Tibial artery (tissue), 4 donors: Measurements from ENCODE around the gene BRD7.
A peak's percentile ranks its signal among the peaks of the same experiment; 100 is the strongest.

Source experiments
- DNase-seq, 2 donors: peaks; one replicate each; pipeline ENCODE4 v3.0.0-alpha.2; 2019
- H3K27ac ChIP-seq, 2 donors: fragments of 200-600 bp; sonication (generic) in 1 of 2; 1 replicate in 1 of 2; 2 replicates in 1 of 2; pipeline ENCODE4 v1.5.1; 2018 to 2019; ENCODE audit warnings: mild to moderate bottlenecking in 1 of 2
- H3K27me3 ChIP-seq, 2 donors: fragments of 200-600 bp; sonication (generic) in 1 of 2; one replicate each; pipeline versions ENCODE4 v1.5.1 to v1.6.0; 2016 to 2019
- H3K36me3 ChIP-seq, 3 donors: fragments of 200-600 bp; sonication (generic) in 2 of 3; one replicate each; pipeline ENCODE4 v1.5.1; 2016 to 2019; ENCODE audit warnings: mild to moderate bottlenecking in 2 of 3
- H3K4me1 ChIP-seq, 4 donors: fragments of 200-600 bp; sonication (generic) in 2 of 4; 1 replicate in 3 of 4; 2 replicates in 1 of 4; pipeline ENCODE4 v1.5.1; 2016 to 2019
- H3K4me3 ChIP-seq, 2 donors: fragments of 200-600 bp; sonication (generic) in 1 of 2; 1 replicate in 1 of 2; 2 replicates in 1 of 2; pipeline ENCODE4 v1.5.1; 2018 to 2019; ENCODE audit warnings: mild to moderate bottlenecking in 2 of 2
- H3K9me3 ChIP-seq, 3 donors: fragments of 200-600 bp; sonication (generic) in 1 of 3; one replicate each; pipeline ENCODE4 v1.5.1; 2016 to 2019
- intact Hi-C: fragments of 100-400 bp; cut with DNase I; formaldehyde crosslinking; loops from one replicate; pipeline ENCODE4 v1.15.0; 2023; ENCODE audit warnings: low total_unique reads
- TF ChIP-seq, protein P1 (sequence below), 2 experiments: fragments of 200-600 bp in 1 of 2; fragments of 450-650 bp in 1 of 2; IDR thresholded peaks; one replicate each; pipeline ENCODE4 v1.5.1; 2017 to 2019; ENCODE audit warnings: antibody characterized with exemption in 2 of 2, mild to moderate bottlenecking in 1 of 2, moderate library complexity in 1 of 2

Gene BRD7

DNA sequence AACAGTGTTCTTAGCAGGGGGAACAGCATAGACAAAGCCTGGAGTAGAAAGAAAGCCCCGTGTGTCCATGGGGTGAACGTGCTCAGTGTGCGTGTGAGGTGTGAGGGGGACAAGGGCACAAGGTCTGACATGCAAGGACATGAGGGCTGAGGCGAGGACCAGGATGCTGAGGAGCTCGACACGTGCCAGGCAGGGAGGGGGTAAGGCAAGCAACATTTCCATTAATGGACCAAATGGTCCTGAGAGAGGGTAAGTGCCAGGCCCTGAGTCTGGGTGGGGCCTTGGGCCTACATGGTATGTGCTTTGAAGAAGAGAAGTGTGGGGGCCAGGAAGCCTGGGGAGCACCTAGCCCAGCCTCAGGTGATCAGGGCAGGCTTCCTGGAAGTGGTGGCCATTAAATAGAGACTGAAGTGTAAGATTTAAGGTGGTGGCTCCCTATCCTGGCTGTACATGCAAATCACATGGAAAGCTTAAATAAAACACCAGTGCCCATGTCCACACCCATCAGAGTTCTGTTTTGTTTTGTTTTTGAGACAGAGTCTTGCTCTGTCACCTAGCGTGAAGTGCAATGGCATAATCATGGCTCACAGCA lies 73.2 kb downstream of the BRD7 start:
- Histone ChIP-seq H3K4me1 (no peaks in the 10 kb centered on the region), H3K9me3 (no peaks in the 10 kb centered on the region), H3K27ac (no peak overlapping the region), H3K27me3 (no peaks in the 10 kb centered on the region), H3K36me3 (peaks cover 0 to 3% (median 0%) of the 10 kb centered on the region in 3 donors), H3K4me3 (no peak overlapping the region)
- DNase-seq: peak in 1 of 2 donors; percentile 55
- TF ChIP-seq, protein P1, sequence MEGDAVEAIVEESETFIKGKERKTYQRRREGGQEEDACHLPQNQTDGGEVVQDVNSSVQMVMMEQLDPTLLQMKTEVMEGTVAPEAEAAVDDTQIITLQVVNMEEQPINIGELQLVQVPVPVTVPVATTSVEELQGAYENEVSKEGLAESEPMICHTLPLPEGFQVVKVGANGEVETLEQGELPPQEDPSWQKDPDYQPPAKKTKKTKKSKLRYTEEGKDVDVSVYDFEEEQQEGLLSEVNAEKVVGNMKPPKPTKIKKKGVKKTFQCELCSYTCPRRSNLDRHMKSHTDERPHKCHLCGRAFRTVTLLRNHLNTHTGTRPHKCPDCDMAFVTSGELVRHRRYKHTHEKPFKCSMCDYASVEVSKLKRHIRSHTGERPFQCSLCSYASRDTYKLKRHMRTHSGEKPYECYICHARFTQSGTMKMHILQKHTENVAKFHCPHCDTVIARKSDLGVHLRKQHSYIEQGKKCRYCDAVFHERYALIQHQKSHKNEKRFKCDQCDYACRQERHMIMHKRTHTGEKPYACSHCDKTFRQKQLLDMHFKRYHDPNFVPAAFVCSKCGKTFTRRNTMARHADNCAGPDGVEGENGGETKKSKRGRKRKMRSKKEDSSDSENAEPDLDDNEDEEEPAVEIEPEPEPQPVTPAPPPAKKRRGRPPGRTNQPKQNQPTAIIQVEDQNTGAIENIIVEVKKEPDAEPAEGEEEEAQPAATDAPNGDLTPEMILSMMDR (IDR thresholded peaks at IDR 0.05): no peak
- intact Hi-C loops: no loop called here

DNA sequence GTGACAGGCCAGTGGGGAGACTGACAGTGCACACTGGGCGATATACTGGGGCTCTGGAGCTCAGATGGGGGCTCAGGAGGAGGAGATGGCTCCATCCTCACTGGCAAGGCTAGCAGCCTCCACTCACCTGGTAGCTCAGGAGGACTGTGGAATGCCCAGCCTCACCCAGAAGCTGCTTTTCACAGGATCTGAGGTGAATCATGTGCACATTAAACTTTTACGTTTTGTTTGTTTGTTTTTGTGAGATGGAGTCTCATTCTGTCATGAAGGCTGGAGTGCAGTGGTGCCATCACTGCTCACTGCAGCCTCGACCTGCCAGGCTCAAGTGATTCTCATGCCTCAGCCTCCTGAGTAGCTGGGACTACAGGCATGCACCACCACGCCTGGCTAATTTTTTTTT lies 73.8 kb downstream of the BRD7 start:
- Histone ChIP-seq H3K9me3 (no peaks in the 10 kb centered on the region), H3K36me3 (peaks cover 0 to 3% (median 0%) of the 10 kb centered on the region in 3 donors), H3K27ac (no peak overlapping the region), H3K27me3 (no peaks in the 10 kb centered on the region), H3K4me1 (no peaks in the 10 kb centered on the region), H3K4me3 (no peak overlapping the region)
- no peak for DNase-seq
- TF ChIP-seq, protein P1 (IDR thresholded peaks at IDR 0.05): no peak
- intact Hi-C loops: no loop called here

DNA sequence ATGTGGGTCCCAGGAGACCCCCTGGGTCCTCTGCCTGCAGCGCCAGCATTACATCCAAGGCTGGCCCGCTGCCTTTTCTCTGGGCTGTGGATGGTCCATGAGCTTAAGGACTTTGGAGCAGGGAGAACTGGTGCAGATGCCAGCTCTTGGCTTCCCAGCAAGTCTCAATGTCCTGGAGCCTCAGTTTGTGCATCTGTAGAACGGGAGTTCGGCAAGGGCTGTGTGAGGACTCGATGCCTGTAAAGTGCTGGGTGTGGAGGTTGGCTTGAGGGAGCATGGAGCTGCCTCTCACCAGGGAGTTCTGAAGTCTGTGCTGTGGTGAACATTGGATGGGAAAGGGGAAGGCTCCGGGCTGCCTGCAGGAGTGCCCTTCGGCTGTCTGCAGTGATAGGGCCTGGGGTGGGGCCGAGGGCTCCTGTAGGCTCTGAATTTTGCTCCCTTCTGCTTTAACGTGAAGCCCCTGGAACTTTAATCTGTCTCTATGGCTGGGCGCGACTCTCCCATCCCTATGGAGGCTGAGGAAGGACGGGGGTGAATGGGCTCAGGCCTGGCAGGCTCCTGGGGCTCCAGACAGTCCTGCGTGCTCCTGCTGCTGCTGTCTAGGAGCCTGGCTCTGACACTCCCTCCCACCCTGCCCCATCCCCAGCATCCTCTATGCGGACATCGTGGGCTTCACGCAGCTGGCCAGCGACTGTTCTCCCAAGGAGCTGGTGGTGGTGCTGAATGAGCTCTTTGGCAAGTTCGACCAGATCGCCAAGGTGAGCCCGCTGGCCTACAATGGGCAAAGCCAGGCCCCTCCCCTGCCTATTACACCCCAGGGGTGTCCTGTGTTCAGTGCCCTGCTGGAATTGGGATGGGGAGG lies 74.6 kb downstream of the BRD7 start:
- peaks cover 0 to 3% (median 0%) of the 10 kb centered on the region in 3 donors for H3K36me3 ChIP-seq

DNA sequence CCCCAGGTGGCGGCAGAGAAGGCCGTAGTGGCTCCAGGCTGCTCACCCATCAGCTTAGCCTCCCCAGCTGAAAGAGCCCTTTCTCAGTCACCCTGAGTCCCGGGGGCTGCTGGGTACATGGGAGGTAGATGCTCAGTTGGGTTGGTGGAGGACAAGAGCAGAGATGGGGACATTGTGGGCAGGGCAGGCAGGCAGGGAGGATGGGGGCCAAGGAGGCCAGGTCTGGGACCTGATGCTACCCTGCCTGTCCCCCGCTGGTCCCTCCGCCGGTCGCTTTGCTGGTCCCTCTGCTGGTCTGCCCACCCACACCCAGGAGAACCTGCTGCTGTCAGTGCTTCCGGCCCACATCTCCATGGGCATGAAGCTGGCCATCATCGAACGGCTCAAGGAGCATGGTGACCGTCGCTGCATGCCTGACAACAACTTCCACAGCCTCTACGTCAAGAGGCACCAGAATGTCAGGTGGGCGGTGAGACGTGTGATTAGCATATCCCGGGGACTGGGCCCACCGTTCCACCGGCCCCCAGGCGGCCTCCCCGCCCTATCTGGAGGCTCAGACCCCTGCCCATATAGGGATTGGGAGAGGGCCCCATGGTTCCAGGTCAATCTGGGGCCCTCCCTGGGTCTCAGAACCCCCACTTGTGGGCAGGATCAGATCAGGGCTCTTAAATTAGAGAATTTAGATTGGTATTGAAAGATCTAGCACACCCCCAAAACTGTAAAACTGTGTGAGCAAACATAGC lies 75.6 kb downstream of the BRD7 start:
- no peak for DNase-seq
- TF ChIP-seq, protein P1 (IDR thresholded peaks at IDR 0.05): no peak
- Histone ChIP-seq H3K36me3 (peaks cover 0 to 3% (median 0%) of the 10 kb centered on the region in 3 donors), H3K27ac (no peak overlapping the region), H3K9me3 (no peaks in the 10 kb centered on the region), H3K4me1 (no peaks in the 10 kb centered on the region), H3K4me3 (no peak overlapping the region), H3K27me3 (no peaks in the 10 kb centered on the region)
- intact Hi-C loops: no loop called here

More for the DNA sequence above, 74.6 kb downstream of the BRD7 start:
- Histone ChIP-seq H3K27me3 (no peaks in the 10 kb centered on the region), H3K27ac (no peak overlapping the region), H3K4me3 (no peak overlapping the region), H3K9me3 (no peaks in the 10 kb centered on the region), H3K4me1 (no peaks in the 10 kb centered on the region)
- DNase-seq: no peak
- intact Hi-C loops: no loop called here
- TF ChIP-seq, protein P1 (IDR thresholded peaks at IDR 0.05): no peak

DNA sequence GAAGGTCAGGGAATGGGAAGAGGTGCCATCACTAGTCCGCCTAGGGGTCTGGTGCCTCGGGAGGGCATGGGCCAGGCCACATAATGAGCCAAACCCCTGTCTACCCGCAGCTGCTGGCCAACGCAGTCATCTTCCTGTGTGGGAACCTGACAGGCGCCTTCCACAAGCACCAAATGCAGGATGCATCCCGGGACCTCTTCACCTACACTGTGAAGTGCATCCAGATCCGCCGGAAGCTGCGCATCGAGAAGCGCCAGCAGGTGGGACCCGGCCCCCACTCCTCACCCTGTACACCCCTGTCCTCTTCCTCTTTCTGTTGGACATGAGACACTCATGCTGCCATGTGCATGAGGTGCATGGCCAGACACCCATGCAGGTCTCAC lies 76.2 kb downstream of the BRD7 start:
- TF ChIP-seq, protein P1 (IDR thresholded peaks at IDR 0.05): no peak
- H3K27ac ChIP-seq: no peak overlapping the region
- H3K4me1 ChIP-seq: no peaks in the 10 kb centered on the region
- H3K36me3 ChIP-seq: peaks cover 0 to 3% (median 0%) of the 10 kb centered on the region in 3 donors
- no peaks in the 10 kb centered on the region for H3K9me3 ChIP-seq
- DNase-seq: no peak
- no peaks in the 10 kb centered on the region for H3K27me3 ChIP-seq
- intact Hi-C loops: no loop called here
- H3K4me3 ChIP-seq: no peak overlapping the region
